GM19324 (cell line): ENCODE results near the gene RALGPS2.
"Not testable (repeated sequence)": the region's sequence is repeated elsewhere in the genome, so short reads cannot be mapped to it uniquely, and the experiment has no call there.

Source experiments
- ATAC-seq: cut with Tn5 transposase; IDR thresholded peaks from one replicate; pipeline ENCODE4 v1.9.1; 2021; ENCODE audit warnings: mild to moderate bottlenecking, moderate library complexity; ENCODE audit not compliant: unreplicated experiment, low FRiP score

Gene RALGPS2

DNA sequence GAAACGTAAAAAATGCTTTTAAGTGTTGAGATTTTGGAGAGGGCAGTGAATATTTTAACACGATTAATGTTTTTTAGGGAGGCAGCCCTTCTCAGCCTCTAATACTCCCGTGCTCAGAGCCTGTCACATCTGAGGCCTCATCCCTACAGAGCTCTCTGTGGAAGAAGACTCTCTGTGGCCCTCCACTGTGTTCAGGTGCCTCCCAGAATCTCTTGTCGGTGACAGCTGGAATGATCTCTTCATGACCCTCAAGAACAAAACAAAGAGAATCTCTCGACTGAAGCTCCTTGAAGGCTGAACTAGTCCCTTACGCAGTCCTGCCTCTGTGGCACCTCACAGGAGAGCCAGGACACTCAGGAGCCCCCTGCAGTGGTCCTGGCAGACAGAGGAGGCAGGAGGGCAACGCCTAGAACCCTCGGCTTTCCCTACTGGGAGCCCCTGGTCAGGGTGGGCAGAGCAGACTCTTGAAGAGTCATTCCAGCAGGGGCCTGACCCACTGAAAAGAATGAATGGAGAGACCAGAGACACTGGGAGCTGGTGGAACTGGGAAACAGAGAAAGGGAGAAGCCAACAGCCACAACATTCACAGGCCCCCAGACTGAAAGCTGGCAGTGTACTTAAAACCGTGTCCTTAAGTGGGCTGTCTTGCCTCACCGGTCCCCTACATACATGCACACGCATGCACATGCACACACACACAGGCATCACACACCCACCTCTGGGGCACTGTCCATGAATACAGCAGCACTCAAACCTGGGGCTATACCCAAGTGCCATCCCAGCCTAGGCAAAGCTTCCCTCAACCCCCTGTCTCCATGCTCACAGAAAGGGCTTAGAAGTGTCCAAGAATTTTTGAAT lies 213.3 kb downstream of the RALGPS2 start:
- no peak for ATAC-seq

GRCh38 chr1:178938959-178939317 lies 213.9 kb downstream of the RALGPS2 start:
- no peak for ATAC-seq

DNA sequence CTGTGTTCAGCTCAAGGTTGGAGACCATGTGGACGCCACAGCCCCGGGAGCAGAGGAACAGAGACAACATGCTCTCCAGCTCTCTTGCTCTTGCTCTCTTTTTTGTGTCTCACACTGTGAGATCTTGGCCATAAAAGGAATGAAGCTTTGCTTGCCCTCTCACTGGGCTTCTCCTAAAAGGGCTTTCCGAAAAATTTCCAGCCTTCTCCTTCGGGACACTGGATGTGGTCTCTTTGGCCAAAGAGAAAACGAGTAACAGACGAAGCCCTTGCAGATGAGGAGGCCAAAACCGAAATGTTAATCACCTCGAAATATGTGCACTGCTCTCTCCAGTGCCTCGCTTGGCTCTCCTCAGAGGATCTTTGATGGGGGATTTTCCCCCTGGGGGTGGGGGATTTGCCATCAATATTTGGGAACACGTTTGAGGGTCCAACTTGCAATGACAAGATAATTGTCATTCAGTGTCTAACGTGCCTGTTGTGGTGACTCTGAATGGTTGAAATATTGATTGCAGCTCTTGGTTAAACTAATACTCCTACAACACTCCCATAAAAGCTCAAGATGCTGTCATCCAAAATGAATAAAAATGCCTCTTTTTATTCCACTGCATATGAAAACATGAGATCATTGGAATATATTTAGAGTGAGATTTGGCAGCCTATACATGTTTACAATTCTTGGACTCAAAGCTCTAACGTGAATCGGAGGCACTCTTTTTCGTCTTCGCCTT lies 214.5 kb downstream of the RALGPS2 start:
- no peak for ATAC-seq

- ATAC-seq, result no peak
These were observed 215.2 kb downstream of the RALGPS2 start for GRCh38 chr1:178940068-178940765.

DNA sequence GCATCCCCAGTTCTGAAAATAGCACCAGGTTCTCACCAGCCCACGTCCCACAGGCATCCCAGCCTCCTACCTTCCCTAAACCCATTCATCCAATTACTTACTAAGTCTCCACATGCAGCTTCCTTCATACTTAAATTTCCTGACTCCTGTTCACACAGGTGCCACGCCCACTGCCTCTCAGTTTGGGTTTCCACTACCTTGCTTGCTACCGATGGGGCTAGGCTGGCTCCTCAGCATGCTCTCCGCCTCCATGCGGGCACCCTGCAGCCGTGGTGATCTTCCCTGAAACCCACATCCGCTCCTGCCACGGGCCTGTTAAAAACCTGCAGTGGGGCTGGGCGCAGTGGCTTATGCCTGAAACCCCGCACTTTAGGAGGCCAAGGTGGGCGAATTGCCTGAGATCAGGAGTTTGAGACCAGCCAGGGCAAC lies 216.2 kb downstream of the RALGPS2 start:
- no peak for ATAC-seq

GRCh38 chr1:178941849-178942248 lies 216.8 kb downstream of the RALGPS2 start:
- no peak for ATAC-seq

DNA sequence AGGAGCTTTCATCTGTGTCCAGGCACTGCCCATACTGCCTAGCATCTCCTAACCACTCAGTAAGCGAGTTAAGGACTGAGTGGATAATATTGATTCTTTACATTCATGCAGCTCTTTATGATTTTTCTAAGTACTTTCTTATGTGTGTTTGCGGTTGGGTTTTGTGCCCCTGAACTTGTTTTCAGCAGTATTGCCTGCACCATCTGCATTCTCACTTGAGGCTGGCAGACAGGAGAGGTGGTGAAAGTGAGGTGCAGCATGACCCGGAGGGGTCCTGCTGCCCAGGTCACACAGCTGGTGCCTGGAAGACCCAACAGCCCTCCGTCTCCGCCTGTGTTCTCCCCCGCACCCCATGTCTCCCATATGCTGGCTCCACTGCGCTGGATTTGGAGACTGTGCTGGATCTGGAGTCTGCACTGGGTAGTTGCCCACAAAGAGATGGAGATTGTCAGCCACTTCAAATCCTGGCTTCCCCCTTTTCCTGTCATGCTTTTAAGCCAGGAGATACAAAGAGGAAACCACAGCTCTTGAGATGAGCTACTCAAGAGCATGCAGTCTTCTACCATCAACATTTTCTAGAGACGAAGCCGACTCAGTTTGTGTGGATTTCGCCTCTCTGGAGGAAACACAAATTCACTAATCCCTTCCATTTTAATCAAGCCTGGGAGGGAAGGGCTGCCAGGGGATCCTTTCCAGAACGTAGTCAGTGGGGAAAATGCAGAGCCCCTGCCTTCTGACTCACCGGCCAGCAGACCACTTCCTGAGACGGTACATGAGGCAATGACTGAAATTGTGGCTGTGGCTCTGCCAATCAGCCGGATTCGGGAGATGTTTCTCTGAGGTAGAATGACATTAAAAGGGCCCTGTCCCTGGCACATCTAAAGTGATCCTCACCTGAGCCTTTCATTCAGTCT lies 217.5 kb downstream of the RALGPS2 start:
- no peak for ATAC-seq

DNA sequence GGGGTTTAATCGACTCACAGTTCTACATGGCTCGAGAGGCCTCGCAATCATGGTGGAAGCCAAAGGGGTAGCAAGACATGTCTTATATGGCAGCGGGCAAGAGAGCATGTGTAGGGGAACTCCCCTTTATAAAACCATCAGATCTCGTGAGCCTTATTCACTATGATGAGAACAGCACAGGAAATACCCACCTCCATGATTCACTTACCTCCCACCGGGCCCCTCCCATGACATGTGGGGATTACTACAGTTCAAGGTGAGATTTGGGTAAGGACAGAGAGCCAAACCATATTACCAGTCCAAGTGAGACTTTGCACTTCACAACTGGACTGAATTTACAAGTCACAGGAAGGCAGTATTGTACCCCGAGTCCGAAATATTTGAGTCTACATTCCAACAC lies 219.7 kb downstream of the RALGPS2 start:
- no peak for ATAC-seq

DNA sequence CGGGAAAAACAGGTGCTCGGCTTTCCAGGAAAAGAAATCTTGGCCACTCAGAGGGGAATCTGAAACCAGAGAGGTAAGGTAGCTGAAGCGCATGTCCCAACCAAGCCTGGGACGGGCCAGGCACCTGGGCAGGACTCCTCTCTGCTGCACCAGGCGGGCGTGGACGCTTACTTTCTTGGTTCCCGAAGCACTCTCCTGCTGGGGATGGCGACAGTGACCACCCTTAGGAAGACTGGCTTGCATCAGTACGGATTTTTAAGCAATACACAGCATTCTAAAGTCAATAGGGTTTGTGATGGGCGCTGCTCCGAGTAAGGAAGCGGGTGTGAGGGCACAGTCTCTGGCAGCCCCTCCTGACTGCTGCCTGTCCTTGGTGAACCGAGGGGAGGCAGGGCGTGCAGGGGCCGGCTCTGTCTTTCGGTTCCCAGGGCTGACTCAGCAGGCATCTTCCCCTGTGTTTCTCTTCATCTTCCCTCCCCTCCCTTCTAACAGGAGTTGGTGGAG lies 220.8 kb downstream of the RALGPS2 start:
- ATAC-seq, result no peak

DNA sequence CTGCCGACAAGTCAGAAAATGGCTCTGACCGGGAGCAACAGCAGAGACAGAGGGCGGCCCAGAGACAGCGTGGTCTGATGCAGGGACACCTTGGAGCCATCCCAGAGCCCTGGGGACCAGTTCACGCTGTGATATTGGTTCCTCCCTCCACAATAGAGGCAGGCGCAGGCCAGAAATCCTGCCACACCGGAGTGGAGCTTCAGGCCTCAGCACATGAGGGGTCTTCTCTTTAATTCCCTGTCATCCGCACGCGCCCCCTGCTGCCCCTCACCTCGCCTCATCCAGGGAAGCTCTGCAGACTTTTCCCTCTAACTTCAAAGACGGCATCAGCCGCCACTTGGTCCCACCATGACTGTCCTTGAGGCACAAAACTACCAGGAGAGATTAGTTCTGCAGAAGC lies 221.4 kb downstream of the RALGPS2 start:
- no peak for ATAC-seq

GRCh38 chr1:178946855-178947676 lies 222.0 kb downstream of the RALGPS2 start:
- ATAC-seq, result no peak

DNA sequence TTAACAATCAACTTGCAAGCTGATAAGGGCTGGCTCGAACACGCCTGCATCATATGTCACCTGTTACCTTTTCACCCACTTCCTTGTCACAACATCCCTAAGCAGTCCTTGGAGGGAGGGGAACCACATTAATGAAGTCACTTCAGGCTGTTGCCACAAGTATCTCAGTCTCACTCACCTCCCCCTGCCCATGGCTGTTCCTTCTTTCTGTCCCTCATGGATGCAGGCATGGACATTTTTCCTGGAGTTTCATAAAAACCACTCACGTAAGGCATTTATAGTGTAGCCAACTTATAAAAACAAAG lies 222.6 kb downstream of the RALGPS2 start:
- ATAC-seq, result no peak

DNA sequence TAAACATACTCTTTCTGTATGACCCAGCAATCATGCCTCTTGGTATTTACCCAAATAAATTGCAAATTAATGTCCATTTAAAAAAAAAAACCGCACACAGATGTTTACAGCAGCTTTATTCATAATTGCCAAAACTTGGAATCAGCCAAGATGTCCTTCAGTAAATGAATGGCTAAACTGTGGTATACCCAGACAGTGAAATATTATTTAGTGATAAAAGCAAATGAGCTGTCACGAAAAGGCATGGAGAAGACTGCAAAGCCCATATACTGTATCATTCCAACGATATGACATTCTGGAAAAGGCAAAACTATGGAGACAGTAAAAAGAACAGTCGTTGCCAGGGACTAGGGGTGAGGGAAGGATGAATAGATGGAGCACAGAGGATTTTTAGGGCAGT lies 223.6 kb downstream of the RALGPS2 start:
- no peak for ATAC-seq

- ATAC-seq, result not testable (repeated sequence)
These were observed 224.8 kb downstream of the RALGPS2 start for GRCh38 chr1:178949866-178950265.

GRCh38 chr1:178951600-178951999 lies 226.6 kb downstream of the RALGPS2 start:
- no peak for ATAC-seq

DNA sequence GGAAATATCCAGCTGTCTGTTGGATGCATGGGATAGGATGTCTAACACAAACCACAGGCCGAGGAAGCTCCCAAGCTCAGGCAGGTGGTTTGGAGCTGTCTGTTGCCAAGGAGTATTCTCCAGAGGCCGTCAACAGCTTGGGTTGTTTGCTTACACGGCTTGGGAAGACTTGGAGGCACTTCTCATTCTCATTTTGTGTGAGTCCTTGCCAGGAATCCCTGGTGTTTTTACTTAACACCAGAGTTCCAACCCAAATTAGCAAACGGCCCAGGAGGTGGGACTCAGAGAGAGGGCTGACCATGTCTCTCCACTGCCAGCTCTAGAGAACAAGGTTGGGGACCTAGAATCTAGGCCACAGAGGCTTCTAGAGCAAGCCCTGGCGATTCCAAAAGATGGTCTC lies 228.0 kb downstream of the RALGPS2 start:
- no peak for ATAC-seq

DNA sequence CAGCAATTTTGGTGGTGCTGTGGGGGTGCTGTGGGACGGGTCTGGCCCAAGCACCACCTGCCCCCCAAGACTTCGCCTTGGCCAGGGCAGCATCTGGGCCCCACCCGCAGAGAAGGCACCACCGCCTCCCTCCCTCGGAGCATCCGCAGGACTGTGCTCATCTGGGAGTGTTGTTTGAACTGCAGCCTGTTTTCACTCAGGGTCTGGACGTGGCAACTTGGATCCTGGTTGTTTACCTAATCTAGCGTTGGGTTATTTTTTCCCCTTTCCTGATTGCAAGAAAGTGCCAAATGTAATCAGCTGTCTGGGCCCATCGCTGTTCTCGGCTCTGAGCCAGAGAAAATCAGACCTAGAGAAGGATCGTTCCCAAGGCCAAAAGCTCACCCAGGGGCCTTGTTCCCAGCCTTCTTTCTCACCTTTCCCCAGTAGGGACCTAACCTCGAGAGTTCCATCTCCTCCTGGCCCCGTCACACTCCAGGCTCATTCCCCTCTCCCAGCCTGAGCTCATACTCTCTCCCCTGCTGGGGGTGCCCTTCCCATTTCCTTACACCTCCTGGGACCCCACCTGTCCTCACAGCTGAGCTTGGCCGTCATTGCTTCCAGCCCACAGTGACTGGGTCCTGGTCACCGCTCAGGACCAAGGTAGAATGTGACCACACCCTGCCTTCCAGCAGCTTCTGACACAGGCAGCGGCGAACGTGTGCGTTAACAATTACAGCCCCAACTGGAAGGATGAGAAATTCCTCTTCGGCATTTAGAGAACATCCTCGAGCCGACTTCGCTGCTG lies 228.7 kb downstream of the RALGPS2 start:
- ATAC-seq, result no peak

DNA sequence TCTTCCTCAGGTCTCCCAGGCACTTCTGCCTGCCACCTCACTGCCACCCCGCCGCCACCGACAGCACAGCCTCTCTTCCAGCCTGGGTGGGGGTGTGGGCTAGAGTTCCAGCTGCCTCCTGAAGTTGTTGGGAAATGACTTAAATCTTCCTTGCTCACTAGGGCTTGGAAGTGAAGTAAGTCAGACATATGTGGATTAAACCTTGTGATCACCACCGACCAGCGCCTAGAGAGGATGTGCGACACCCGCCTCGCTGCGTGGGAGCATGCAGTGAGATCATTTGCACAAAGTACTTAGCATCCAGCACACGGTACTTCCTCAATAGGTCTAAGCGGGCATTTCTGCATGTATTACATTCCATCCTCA lies 229.3 kb downstream of the RALGPS2 start:
- ATAC-seq, result no peak

- ATAC-seq, result no peak
These were observed 229.9 kb downstream of the RALGPS2 start for GRCh38 chr1:178954937-178955336.
